ENCODE results near the gene ZCCHC7. TPM values are rescaled to one million over a fixed set of nuclear protein-coding genes. Genes with fewer than 3 reads are reported as not detected.

Gene ZCCHC7
- total RNA-seq, 1 donor from 2014 or later, result 20.4 TPM

DNA sequence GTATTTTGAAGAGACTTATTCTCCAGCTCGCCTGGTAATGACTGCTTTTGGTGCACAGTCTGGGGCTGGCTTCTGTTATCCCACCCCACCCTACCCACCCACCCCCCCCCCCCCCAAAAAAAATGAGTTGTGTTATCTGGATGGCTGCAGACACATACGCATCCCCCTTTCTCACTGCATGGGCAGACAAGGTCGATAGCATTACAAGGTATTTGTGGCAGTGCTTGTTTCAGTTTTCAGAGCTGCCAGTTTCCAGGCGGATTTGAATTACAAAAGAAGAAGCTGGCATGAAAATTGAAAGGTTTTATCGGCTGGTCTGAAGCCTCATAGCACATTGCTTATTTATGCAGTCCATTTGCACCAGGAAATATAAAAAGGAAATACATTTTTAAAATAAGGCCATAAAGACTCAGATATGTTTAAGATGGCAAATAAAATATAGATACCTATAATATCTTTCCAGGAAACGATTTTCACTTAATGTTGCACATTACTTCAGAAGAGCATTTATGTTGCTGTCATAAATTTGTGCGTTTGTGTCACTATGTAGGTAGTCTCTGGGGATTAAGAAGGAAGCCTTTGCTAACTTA, 217.0 kb downstream of the ZCCHC7 start:
- no peaks in the 10 kb centered on the region for H3K36me3 ChIP-seq
- intact Hi-C loops (cut with DNase I), result no loop called here
- no peaks in the 10 kb centered on the region for H3K27me3 ChIP-seq (ENCODE audit: low read depth)
- H3K4me1 ChIP-seq, result no peaks in the 10 kb centered on the region
- ATAC-seq (no peak), DNase-seq (no peak)
- H3K9me3 ChIP-seq, result no peaks in the 10 kb centered on the region
- no peak overlapping the region for H3K4me3 ChIP-seq
- H3K27ac ChIP-seq, result no peak overlapping the region
- TF ChIP-seq, protein P1, sequence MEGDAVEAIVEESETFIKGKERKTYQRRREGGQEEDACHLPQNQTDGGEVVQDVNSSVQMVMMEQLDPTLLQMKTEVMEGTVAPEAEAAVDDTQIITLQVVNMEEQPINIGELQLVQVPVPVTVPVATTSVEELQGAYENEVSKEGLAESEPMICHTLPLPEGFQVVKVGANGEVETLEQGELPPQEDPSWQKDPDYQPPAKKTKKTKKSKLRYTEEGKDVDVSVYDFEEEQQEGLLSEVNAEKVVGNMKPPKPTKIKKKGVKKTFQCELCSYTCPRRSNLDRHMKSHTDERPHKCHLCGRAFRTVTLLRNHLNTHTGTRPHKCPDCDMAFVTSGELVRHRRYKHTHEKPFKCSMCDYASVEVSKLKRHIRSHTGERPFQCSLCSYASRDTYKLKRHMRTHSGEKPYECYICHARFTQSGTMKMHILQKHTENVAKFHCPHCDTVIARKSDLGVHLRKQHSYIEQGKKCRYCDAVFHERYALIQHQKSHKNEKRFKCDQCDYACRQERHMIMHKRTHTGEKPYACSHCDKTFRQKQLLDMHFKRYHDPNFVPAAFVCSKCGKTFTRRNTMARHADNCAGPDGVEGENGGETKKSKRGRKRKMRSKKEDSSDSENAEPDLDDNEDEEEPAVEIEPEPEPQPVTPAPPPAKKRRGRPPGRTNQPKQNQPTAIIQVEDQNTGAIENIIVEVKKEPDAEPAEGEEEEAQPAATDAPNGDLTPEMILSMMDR (IDR thresholded peaks at IDR 0.05), result no peak

DNA sequence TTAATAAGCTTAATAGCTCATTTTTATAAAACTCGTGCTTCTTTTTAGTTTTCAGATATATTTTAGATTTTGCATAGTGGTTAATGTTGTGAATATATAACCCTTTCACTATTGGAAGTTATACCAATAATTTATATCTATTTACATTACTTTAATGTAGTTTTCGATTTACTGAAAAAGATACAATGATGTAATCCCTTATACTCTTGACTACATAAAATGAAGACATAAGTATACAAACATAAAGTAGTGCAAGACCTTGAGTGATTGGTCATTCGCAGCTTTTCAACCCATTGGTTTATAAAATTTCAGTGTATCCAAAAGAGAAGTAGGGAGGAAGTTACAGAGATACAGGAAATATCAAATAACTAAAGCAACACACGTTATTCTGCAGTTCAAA, 217.8 kb downstream of the ZCCHC7 start:
- Histone ChIP-seq H3K4me1 (no peaks in the 10 kb centered on the region), H3K36me3 (no peaks in the 10 kb centered on the region), H3K9me3 (no peaks in the 10 kb centered on the region), H3K27me3 (ENCODE audit: low read depth) (no peaks in the 10 kb centered on the region), H3K4me3 (no peak overlapping the region), H3K27ac (no peak overlapping the region)
- TF ChIP-seq, protein P1 (IDR thresholded peaks at IDR 0.05), result no peak
- no peak for DNase-seq
- ATAC-seq, result no peak
- intact Hi-C loops (cut with DNase I), result no loop called here

DNA sequence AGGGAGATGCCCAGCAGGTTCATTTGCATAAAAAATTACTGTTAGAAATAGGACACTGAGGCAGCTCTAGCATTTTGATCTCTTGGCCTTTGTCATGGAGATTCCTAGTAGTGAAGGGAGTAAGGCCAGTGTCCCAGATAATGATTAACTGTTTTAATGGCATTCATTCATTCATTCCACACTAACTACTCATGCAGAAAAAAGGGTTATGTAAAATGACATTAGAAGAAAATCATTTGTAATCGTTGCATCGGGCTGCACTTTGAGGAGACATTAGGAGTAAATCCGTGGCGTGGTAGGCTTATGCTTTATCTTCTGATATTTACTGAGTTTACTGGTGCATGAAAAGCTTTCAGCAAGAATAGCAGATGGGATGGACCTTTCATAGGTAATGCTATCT, 219.5 kb downstream of the ZCCHC7 start:
- no peaks in the 10 kb centered on the region for H3K9me3 ChIP-seq
- TF ChIP-seq, protein P1 (IDR thresholded peaks at IDR 0.05), result no peak
- no peaks in the 10 kb centered on the region for H3K27me3 ChIP-seq (ENCODE audit: low read depth)
- ATAC-seq, result no peak
- H3K27ac ChIP-seq, result no peak overlapping the region
- H3K4me1 ChIP-seq, result no peaks in the 10 kb centered on the region
- DNase-seq, result no peak
- intact Hi-C loops (cut with DNase I), result no loop called here
- H3K4me3 ChIP-seq, result no peak overlapping the region
- H3K36me3 ChIP-seq, result no peaks in the 10 kb centered on the region

DNA sequence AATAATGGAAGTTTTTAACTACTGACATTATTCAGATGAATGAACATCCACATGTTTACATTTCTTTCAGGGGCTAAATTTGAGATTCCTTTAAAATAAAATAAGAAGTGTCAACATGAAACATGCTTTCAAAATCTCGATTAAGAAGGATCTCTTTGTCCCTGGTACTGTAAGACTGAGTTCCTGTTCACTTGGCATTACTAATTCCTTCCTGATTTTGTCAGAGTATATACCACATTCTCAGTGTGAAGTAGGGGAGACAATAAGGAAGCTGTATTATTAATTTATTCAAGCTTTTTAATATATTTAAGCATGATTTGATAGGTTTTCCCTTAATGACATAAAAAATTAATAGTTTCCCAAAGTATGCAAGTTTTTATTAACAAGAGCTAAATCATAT, 220.6 kb downstream of the ZCCHC7 start:
- no peaks in the 10 kb centered on the region for H3K27me3 ChIP-seq (ENCODE audit: low read depth)
- TF ChIP-seq, protein P1 (IDR thresholded peaks at IDR 0.05), result no peak
- H3K36me3 ChIP-seq, result no peaks in the 10 kb centered on the region
- no peaks in the 10 kb centered on the region for H3K9me3 ChIP-seq
- no peaks in the 10 kb centered on the region for H3K4me1 ChIP-seq
- H3K27ac ChIP-seq, result no peak overlapping the region
- intact Hi-C loops (cut with DNase I), result no loop called here
- H3K4me3 ChIP-seq, result no peak overlapping the region
- DNase-seq, result no peak
- no peak for ATAC-seq

DNA sequence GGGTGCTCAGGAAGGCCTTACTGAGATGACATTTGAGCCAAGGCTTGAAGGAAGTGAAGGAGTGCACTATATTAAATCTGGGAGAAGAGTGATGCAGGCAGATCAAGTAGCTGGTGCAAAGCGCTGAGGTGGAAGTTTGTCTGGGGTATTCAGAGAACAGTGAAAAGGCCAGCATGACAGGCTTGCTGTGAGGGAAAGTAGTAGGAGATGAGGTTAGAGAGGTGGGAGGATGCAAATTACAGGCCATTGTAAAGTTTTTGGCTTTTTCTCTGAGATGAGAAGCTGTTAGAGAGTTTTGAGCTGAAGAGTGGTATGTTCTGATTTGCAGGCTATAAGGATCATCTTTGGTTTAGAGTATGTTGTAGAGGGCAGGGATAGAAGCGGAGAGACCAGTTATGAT, 221.3 kb downstream of the ZCCHC7 start:
- DNase-seq (no peak), ATAC-seq (no peak)
- Histone ChIP-seq H3K9me3 (no peaks in the 10 kb centered on the region), H3K4me3 (no peak overlapping the region), H3K36me3 (no peaks in the 10 kb centered on the region), H3K27ac (no peak overlapping the region), H3K27me3 (ENCODE audit: low read depth) (no peaks in the 10 kb centered on the region), H3K4me1 (no peaks in the 10 kb centered on the region)
- intact Hi-C loops (cut with DNase I), result no loop called here
- TF ChIP-seq, protein P1 (IDR thresholded peaks at IDR 0.05), result no peak

Data from lower lobe of right lung (tissue), 2 donors.